Spleen (tissue), 11 donors: Measurements from ENCODE around the gene PRR7. TPM values are rescaled to one million over a fixed set of nuclear protein-coding genes. Genes with fewer than 3 reads are reported as not detected.
A peak's percentile ranks its signal among the peaks of the same experiment; 100 is the strongest.

Experiments
- DNase-seq: peaks from one replicate; pipeline ENCODE4 v3.0.0-alpha.2; 2020
- H3K27ac ChIP-seq, 8 donors: fragments of 200-600 bp; sonication (generic) in 7 of 8; 1 replicate in 4 of 8; 2 replicates in 4 of 8; pipeline versions ENCODE4 v1.5.0 to v1.8.0; 2016 to 2021; ENCODE audit warnings: inconsistent platforms in 4 of 8, mild to moderate bottlenecking in 4 of 8, moderate library complexity in 1 of 8
- H3K27me3 ChIP-seq, 7 donors: fragments of 200-600 bp; sonication (generic) in 6 of 7; replicated peaks in 1 of 7; 1 replicate in 4 of 7; 2 replicates in 3 of 7; pipeline versions ENCODE4 v1.5.0 to v1.8.0; 2016 to 2021; ENCODE audit warnings: inconsistent platforms in 3 of 7, mild to moderate bottlenecking in 1 of 7
- H3K36me3 ChIP-seq, 6 donors: fragments of 200-600 bp; sonication (generic) in 5 of 6; 1 replicate in 4 of 6; 2 replicates in 2 of 6; pipeline versions ENCODE4 v1.5.0 to v1.8.0; 2016 to 2021; ENCODE audit warnings: inconsistent platforms in 2 of 6
- H3K4me1 ChIP-seq, 6 donors: fragments of 200-600 bp; sonication (generic) in 5 of 6; 1 replicate in 3 of 6; 2 replicates in 3 of 6; pipeline versions ENCODE4 v1.5.0 to v1.8.0; 2016 to 2021; ENCODE audit warnings: inconsistent platforms in 3 of 6
- H3K4me3 ChIP-seq, 8 donors: fragments of 200-600 bp; sonication (generic) in 7 of 8; 1 replicate in 4 of 8; 2 replicates in 4 of 8; pipeline versions ENCODE4 v1.5.0 to v1.8.0; 2016 to 2021; ENCODE audit warnings: inconsistent platforms in 4 of 8, mild to moderate bottlenecking in 4 of 8, moderate library complexity in 2 of 8
- H3K9me3 ChIP-seq, 8 donors: fragments of 200-600 bp; sonication (generic) in 7 of 8; 1 replicate in 4 of 8; 2 replicates in 4 of 8; pipeline versions ENCODE4 v1.5.0 to v1.8.0; 2016 to 2021; ENCODE audit warnings: inconsistent platforms in 4 of 8
- CTCF ChIP-seq, 11 experiments: fragments of 200-600 bp in 7 of 11; fragments of 450-650 bp in 4 of 11; sonication (generic) in 4 of 11; IDR thresholded peaks in 8 of 11; conservative IDR thresholded peaks in 3 of 11; 1 replicate in 7 of 11; 2 replicates in 4 of 11; pipeline versions ENCODE4 v1.4.0 to v1.8.0; 2016 to 2021; ENCODE audit warnings: antibody characterized with exemption in 11 of 11, inconsistent platforms in 4 of 11, mild to moderate bottlenecking in 1 of 11
- POLR2A ChIP-seq, 3 donors: fragments of 450-650 bp; IDR thresholded peaks; one replicate each; pipeline ENCODE4 v1.5.1; 2017; ENCODE audit warnings: antibody characterized with exemption in 3 of 3, mild to moderate bottlenecking in 1 of 3
- POLR2AphosphoS5 ChIP-seq, 3 donors: sonication (generic); formaldehyde crosslinking; IDR thresholded peaks; one replicate each; pipeline ENCODE4 v1.5.1; 2017; ENCODE audit warnings: antibody characterized with exemption in 3 of 3
- WGBS, 5 donors: extraction: QIAGEN DNeasy Blood & Tissue Kit in 3 of 5; methylation state at CpG; one replicate each; pipeline versions ENCODE4 v1.1.5 to v1.1.7; 2013 to 2018; 5-methylcytosine and 5-hydroxymethylcytosine counted together
- intact Hi-C: fragments of 100-400 bp; cut with DNase I; formaldehyde crosslinking; loops from one replicate; pipeline ENCODE4 v1.15.0; 2023; ENCODE audit warnings: low total_unique reads
- polyA plus RNA-seq, 3 donors: library from polyadenylated mRNA; stranded (reverse); fragments of 200-250 nt; gene quantifications; one replicate each; pipeline ENCODE4 v1.2.1, GENCODE V29; 2013
- total RNA-seq, 7 donors: library from RNA; depleted of rRNA in 3 of 7; stranded (reverse); fragments of >200 nt in 3 of 7; fragmentation: NEBNext Ultra II Directional in 4 of 7; extraction: Animal tissue kit (Norgen Biotek cat#: 25700) in 4 of 7; gene quantifications; one replicate each; pipeline versions ENCODE4 v1.1.0 to v1.2.1, GENCODE V29; 2016 to 2021
- donor health status: healthy with polysubstance abuse.
- donor health status: DM: no; HTN: no; CAD: no; lungs with moderate emphysema.
- donor health status: DM: no; HTN: no; CAD: no.
- donor health status: Bipolar disorder and iron deficiency.
- donor health status: healthy.
- donor health status: DM: no; HTN: no; CAD: no.
- donor health status: DM: yes; HTN: yes; CAD: no.

Gene PRR7
- total and polyA plus RNA-seq, 10 donors, result 1.7 to 5.7 (median 4.6) TPM; not detected in 1

GRCh38 chr5:177440211-177440989 is 6.2 kb upstream of the PRR7 start:
- peaks cover under 1 to 97% (median 26%) of the 10 kb centered on the region in 6 donors for H3K4me1 ChIP-seq
- intact Hi-C loops, result no loop called here

GRCh38 chr5:177440990-177441780 is 5.4 kb upstream of the PRR7 start:
- peak overlapping the region in 3 of 8 donors; percentile 26 to 36 (median 28) for H3K27ac ChIP-seq

More at GRCh38 chr5:177440211-177440989, 6.2 kb upstream of the PRR7 start:
- Histone ChIP-seq H3K4me3 (no peak overlapping the region), H3K27ac (peak overlapping the region in 3 of 8 donors; percentile 26 to 36 (median 28)), H3K36me3 (peaks cover 12 to 89% (median 74%) of the 10 kb centered on the region in 6 donors), H3K9me3 (no peaks in the 10 kb centered on the region), H3K27me3 (no peaks in the 10 kb centered on the region)
- no peak for DNase-seq
- WGBS, 5 donors, result 73 to 88% (median 86%) methylated on average over 12 to 24 of the region's 24 CpGs
- TF ChIP-seq POLR2AphosphoS5 (IDR thresholded peaks at IDR 0.05) (peak; percentile 35 to 70 (median 36)), CTCF (IDR thresholded peaks at IDR 0.05 in 8 of 11, conservative IDR thresholded peaks at IDR 0.05 in 3 of 11) (no peak), POLR2A (IDR thresholded peaks at IDR 0.05) (no peak)

GRCh38 chr5:177442066-177442826 is 4.4 kb upstream of the PRR7 start:
- DNase-seq, result peak; percentile 71
- Histone ChIP-seq H3K4me1 (peaks cover 5 to 96% (median 43%) of the 10 kb centered on the region in 6 donors), H3K4me3 (no peak overlapping the region), H3K9me3 (no peaks in the 10 kb centered on the region), H3K36me3 (peaks cover 3 to 70% (median 56%) of the 10 kb centered on the region in 6 donors), H3K27me3 (peaks cover 0 to 5% (median 0%) of the 10 kb centered on the region in 7 donors), H3K27ac (peak overlapping the region in 2 of 8 donors; percentile 17 to 86)
- no peak for TF ChIP-seq POLR2A (IDR thresholded peaks at IDR 0.05)
- peak in 1 of 3 donors; percentile 30 for TF ChIP-seq POLR2AphosphoS5 (IDR thresholded peaks at IDR 0.05)
- 92 to 96% (median 94%) methylated on average over 15 to 20 of the region's 20 CpGs for whole genome bisulfite sequencing, 5 donors
- intact Hi-C loops, result no loop called here

More at GRCh38 chr5:177440990-177441780, 5.4 kb upstream of the PRR7 start:
- Histone ChIP-seq H3K4me1 (peaks cover 3 to 97% (median 34%) of the 10 kb centered on the region in 6 donors), H3K4me3 (no peak overlapping the region), H3K36me3 (peaks cover 9 to 81% (median 67%) of the 10 kb centered on the region in 6 donors), H3K9me3 (no peaks in the 10 kb centered on the region), H3K27me3 (no peaks in the 10 kb centered on the region)
- DNase-seq, result peak; percentile 72
- TF ChIP-seq POLR2AphosphoS5 (IDR thresholded peaks at IDR 0.05) (peak in 1 of 3 donors; percentile 51), CTCF (IDR thresholded peaks at IDR 0.05 in 8 of 11, conservative IDR thresholded peaks at IDR 0.05 in 3 of 11) (no peak)
- WGBS, 5 donors, result 87 to 91% (median 89%) methylated on average over 19 to 26 of the region's 26 CpGs
- intact Hi-C loops, result no loop called here
